ENCODE measurements around the gene EPG5. TPM values are rescaled to one million over a fixed set of nuclear protein-coding genes. Genes with fewer than 3 reads are reported as not detected.
A peak's percentile ranks its signal among the peaks of the same experiment; 100 is the strongest.

Gene EPG5
- total RNA-seq, 1 donor from 2014 or later: 38.5 TPM

GRCh38 chr18:45889419-45890064 lies 77.6 kb downstream of the EPG5 start:
- H3K4me1 ChIP-seq: no peaks in the 10 kb centered on the region

GRCh38 chr18:45887585-45887984 lies 79.5 kb downstream of the EPG5 start:
- intact Hi-C loops (cut with DNase I): no loop called here
- Histone ChIP-seq H3K9me3 (no peaks in the 10 kb centered on the region), H3K36me3 (peaks cover 65% of the 10 kb centered on the region), H3K4me3 (no peak overlapping the region), H3K27ac (no peak overlapping the region), H3K27me3 (no peaks in the 10 kb centered on the region), H3K4me1 (no peaks in the 10 kb centered on the region)
- ATAC-seq (no peak), DNase-seq (no peak)
- TF ChIP-seq CTCF (IDR thresholded peaks at IDR 0.05): no peak

More at GRCh38 chr18:45889419-45890064, 77.6 kb downstream of the EPG5 start:
- H3K27me3 ChIP-seq: no peaks in the 10 kb centered on the region
- ATAC-seq (peak; percentile 51), DNase-seq (no peak)
- no peak for TF ChIP-seq CTCF (IDR thresholded peaks at IDR 0.05)
- H3K36me3 ChIP-seq: peaks cover 69% of the 10 kb centered on the region
- no peak overlapping the region for H3K4me3 ChIP-seq
- no peak overlapping the region for H3K27ac ChIP-seq
- intact Hi-C loops (cut with DNase I): no loop called here
- no peaks in the 10 kb centered on the region for H3K9me3 ChIP-seq

- ATAC-seq: no peak
- peaks cover 82% of the 10 kb centered on the region for H3K36me3 ChIP-seq
Measured at GRCh38 chr18:45880876-45881558, 86.1 kb downstream of the EPG5 start.

GRCh38 chr18:45879681-45880655 lies 87.2 kb downstream of the EPG5 start:
- peak; percentile 78 for DNase-seq
- H3K27ac ChIP-seq: no peak overlapping the region
- peak; percentile 99 for ATAC-seq
- no peaks in the 10 kb centered on the region for H3K27me3 ChIP-seq
- TF ChIP-seq CTCF (IDR thresholded peaks at IDR 0.05): peak; percentile 100
- H3K4me3 ChIP-seq: no peak overlapping the region
- H3K9me3 ChIP-seq: no peaks in the 10 kb centered on the region
- peaks cover 4% of the 10 kb centered on the region for H3K4me1 ChIP-seq
- intact Hi-C loops (cut with DNase I): no loop called here
- H3K36me3 ChIP-seq: peaks cover 82% of the 10 kb centered on the region

More at GRCh38 chr18:45880876-45881558, 86.1 kb downstream of the EPG5 start:
- H3K27me3 ChIP-seq: no peaks in the 10 kb centered on the region
- peaks cover 4% of the 10 kb centered on the region for H3K4me1 ChIP-seq
- H3K27ac ChIP-seq: no peak overlapping the region
- DNase-seq: no peak
- no peak for TF ChIP-seq CTCF (IDR thresholded peaks at IDR 0.05)
- intact Hi-C loops (cut with DNase I): no loop called here
- H3K4me3 ChIP-seq: no peak overlapping the region
- H3K9me3 ChIP-seq: no peaks in the 10 kb centered on the region

GRCh38 chr18:45877403-45877802 lies 89.7 kb downstream of the EPG5 start:
- H3K27ac ChIP-seq: no peak overlapping the region
- H3K36me3 ChIP-seq: peaks cover 85% of the 10 kb centered on the region
- H3K27me3 ChIP-seq: no peaks in the 10 kb centered on the region
- H3K4me3 ChIP-seq: no peak overlapping the region
- TF ChIP-seq CTCF (IDR thresholded peaks at IDR 0.05): no peak
- no peak for ATAC-seq
- peaks cover 4% of the 10 kb centered on the region for H3K4me1 ChIP-seq
- DNase-seq: no peak
- intact Hi-C loops (cut with DNase I): no loop called here
- no peaks in the 10 kb centered on the region for H3K9me3 ChIP-seq
